Measurements from ENCODE around the gene RHOT1.
"Not testable (repeated sequence)": the region's sequence is repeated elsewhere in the genome, so short reads cannot be mapped to it uniquely, and the experiment has no call there.

Gene RHOT1

DNA sequence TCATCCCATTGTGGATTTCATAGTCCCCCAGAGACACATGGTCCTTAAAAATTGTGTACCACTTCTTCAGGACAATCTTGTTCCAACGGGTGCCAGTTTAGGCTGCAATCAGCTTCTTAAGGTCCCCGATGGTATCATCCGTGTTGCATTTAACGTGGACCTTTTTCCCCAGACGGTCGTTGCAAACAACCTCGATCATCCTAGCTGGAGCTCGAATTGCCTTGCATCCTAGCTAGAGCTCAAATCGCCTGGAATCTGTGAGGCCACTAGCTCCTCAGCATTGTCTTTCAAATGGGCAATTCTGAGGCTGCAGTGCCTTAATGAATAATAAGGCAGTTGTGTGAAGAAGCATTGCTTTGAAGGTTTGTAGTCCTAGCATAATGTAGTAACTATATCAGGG, 85.6 kb downstream of the RHOT1 start:
- no peak for DNase-seq (ENCODE audit: low read depth in 2 of 2)

DNA sequence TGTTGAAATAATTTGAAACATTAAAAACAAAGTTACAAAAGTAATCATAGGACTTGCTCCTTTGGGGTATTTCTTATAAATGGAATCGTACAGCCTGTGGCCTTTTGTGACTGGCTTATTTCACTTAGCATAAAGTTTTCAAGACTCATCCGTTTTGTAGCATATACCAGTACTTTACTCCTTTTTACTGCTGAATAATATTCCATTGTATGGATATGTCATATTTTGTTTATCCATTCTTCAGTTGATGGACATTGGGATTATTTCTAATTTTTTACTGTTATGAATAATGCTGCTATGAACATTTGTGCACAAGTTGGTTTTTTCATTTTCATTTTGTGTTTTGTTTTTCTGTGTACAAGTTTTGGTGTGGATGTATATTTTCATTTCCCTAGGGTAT, 93.3 kb downstream of the RHOT1 start:
- DNase-seq (ENCODE audit: low read depth in 2 of 2), result no peak

- DNase-seq (ENCODE audit: low read depth in 2 of 2), result no peak
Observed at GRCh38 chr17:32239456-32239855, 97.2 kb downstream of the RHOT1 start.

GRCh38 chr17:32240750-32241149, 98.4 kb downstream of the RHOT1 start:
- DNase-seq (ENCODE audit: low read depth in 2 of 2), result no peak

DNA sequence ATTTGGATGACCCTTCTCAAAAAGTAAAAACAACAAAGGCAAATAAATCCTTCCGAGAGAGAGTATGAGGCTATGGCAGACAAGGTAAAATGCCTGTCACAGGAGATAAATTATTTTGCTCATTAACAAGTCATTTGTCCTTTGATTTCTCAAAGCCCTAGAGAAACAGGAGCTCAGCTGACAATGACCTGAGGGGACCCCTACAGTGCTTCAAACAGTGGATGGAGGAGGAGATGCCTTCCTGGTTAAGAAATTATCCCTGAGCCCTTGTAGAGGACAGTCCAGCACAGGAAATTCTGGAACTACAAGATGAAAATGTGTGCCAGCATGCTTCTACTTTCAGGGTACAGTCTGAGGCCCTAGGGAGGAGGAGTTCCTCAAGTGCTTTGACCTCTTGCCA, 99.3 kb downstream of the RHOT1 start:
- DNase-seq (ENCODE audit: low read depth in 2 of 2), result no peak

- no peak for DNase-seq (ENCODE audit: low read depth in 2 of 2)
Observed at GRCh38 chr17:32249475-32249874, 107.2 kb downstream of the RHOT1 start.

- peak; percentile 17 to 36 for DNase-seq (ENCODE audit: low read depth in 2 of 2)
Observed at GRCh38 chr17:32253117-32253611, 110.9 kb downstream of the RHOT1 start.

- no peak for DNase-seq (ENCODE audit: low read depth in 2 of 2)
Observed at GRCh38 chr17:32256012-32256700, 113.9 kb downstream of the RHOT1 start.

DNA sequence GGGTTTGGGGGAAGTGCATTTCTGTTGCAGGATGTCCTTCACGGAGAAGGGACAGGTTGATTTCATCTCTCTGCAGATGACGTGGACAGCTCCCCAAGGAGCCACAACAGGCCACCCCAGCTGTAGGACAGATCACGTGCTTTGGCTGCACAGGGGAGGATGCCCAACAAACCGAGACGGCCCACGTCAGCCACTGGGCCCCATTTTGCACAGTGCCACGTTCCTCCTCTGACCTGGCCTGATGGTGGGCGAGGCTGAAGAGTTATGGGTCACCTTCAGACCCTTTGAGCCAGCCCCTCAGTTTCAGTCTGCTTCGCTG, 114.4 kb downstream of the RHOT1 start:
- DNase-seq (ENCODE audit: low read depth in 2 of 2), result no peak

- no peak for DNase-seq (ENCODE audit: low read depth in 2 of 2)
Observed at GRCh38 chr17:32258383-32259140, 116.3 kb downstream of the RHOT1 start.

DNA sequence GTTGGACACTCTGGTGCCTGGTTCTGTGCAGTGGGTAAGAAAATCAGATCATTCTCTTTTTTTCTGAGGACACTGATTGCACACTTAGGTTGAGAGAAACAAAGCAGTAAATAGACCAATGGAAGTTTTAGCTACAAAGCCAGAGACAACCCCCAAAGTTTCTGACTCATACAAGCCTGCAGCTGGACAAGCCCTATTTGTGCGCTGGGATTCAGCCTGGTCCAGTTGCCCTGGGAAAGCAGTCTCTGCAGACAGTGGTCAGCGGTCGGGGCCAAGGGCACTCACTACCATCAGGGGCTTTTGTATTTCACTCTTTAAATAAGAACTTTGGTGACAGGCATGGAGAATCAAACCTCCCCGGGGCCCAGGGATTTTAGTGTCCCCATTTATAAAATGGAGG, 117.3 kb downstream of the RHOT1 start:
- no peak for DNase-seq (ENCODE audit: low read depth in 2 of 2)

GRCh38 chr17:32261417-32261736, 119.1 kb downstream of the RHOT1 start:
- no peak for DNase-seq (ENCODE audit: low read depth in 2 of 2)

DNA sequence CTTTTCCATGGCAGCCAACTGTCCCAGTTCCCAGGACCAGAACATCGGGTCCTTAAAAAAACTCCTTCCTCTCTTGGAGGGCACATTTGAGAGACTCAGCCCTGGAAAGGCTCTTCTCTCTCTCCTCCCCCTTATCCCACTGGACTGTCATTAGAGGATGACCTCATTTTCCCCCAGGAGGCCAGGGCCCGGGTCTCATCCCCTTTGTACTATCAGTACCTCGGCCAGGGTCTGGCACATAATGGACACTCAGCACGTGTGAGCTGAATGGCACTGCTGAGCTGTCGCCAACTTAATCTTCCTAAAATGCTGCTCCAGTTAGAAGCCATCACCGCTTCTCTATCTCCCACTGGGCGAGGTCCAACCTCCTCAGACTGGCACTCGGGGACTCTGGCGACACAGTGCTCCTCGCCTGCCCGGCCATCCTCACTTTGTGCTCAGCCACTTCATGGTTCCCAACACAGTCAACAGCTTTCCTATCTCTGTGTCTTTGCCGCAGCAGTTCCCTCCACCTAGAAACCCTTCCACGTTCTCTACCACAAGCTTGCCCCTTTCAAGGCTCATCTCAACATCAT, 119.7 kb downstream of the RHOT1 start:
- no peak for DNase-seq (ENCODE audit: low read depth in 2 of 2)

GRCh38 chr17:32263515-32263914, 121.2 kb downstream of the RHOT1 start:
- DNase-seq (ENCODE audit: low read depth in 2 of 2), result not testable (repeated sequence)

DNA sequence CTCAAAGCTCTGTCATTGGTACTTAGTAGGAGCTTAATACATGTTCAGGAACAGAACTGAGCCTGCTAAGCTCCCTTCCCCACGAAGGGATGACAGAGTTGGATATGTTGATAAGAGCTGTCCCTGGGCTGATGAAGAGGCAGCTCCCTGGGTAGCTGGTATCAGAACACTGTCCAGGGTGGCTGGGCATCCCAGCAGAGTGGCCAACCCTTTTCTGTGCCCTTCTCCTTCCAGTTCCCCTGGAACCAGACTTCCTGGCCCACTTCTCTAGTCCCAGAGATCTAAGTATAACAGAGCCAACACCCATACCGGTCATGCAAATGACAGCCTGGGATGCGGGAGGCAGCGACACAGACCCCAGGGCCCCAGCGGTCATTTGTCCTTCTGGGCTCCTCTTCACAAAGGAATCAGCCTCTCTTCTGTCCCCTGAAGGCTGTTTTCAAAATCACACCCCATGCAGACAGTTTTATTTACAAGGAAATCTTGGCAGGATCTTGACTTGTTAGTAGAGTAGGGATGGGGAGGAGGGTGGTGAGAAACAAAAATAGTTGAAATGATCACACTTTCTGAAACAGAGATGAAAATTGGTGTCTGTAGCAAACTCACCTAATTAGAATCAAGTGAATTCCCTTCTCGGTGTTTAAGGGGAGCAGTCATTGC, 122.0 kb downstream of the RHOT1 start:
- DNase-seq (ENCODE audit: low read depth in 2 of 2), result no peak

GRCh38 chr17:32264823-32265191, 122.5 kb downstream of the RHOT1 start:
- DNase-seq (ENCODE audit: low read depth in 2 of 2), result no peak

DNA sequence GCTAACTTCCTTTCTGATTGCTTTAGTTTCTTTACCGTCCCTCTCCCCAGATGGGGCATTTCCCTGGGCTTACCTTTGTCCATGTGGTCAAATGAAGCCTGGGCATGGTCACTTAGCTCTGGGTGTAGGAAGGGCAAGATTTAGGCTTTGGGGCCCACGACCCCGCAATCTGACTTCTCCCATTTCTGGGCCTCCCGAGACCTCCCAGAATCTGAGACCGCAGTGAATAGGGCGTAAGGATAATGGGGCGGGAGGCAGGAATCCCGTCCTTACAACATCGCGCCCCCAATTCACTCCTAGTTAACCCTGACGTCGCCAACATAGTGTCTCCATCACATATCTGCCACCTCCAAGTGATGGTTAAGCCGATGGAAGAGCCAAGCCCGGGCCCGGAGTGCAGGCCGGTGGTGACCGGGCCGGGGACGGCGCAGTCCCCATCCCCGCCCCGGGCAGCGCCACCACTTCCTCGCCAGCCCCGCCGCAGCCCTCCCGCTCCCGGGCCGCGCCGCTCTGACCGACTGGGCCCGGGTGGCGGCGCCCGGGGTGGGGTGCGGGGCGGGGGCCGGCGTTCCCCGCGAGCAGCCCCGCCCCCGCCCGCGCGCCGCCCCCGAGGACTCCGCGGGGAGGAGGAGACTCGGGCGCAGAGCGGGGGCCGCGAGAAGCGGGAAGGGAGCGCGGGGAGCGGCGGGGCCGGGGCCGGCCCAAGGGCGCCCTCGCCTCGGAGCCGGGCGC, 123.1 kb downstream of the RHOT1 start, which contains the start of gene RHBDL3:
TSS of gene RHBDL3 (plus strand) at position 641 of the 732 bp plus-strand sequence. CDS start 358 bp downstream, outside the sequence.
- DNase-seq (ENCODE audit: low read depth in 2 of 2), result peak in 1 of 2 donors; percentile 2

DNA sequence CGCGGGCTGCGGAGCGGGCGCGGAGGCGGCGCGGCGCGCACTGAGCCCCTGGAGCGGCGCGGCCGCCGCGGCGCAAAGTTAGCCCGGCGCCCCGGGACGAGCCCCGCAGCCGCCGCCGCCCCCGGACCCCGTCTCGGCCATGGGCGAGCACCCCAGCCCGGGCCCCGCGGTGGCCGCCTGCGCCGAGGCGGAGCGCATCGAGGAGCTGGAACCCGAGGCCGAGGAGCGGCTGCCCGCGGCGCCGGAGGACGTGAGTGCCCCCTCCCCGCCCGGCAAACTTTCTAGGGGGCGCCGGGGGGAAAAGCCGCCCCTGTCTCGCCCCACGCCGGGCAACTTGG, 123.7 kb downstream of the RHOT1 start:
- DNase-seq (ENCODE audit: low read depth in 2 of 2), result no peak

GRCh38 chr17:32266389-32267301, 124.3 kb downstream of the RHOT1 start:
- no peak for DNase-seq (ENCODE audit: low read depth in 2 of 2)

DNA sequence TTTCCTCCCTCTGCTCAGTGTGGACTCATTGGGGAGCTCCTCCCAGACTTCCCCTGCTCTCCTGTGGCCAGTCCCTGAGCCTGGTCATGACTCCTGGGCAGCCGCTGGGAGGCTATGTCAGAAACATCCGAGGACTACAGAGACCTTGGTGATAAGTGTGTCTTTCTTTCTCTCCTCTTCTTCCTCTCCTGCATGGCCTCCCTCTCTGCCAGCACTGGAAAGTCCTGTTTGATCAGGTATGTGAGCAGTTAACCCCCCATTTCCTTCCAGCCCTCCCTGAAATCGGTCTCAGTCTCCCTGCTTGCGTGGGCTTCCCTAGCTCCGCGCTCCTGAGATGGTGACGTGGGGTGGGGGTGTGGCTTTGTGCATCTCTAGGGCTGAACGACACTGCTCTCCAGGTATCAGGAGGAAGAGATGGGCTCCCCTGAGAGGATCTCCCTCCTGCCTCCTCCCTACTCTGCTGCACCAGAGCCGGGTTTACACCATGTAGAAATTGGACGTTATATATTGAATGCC, 125.4 kb downstream of the RHOT1 start:
- DNase-seq (ENCODE audit: low read depth in 2 of 2), result no peak
